Colon (tissue), 2 donors: ENCODE data around the gene HLA-DMA.
"Not testable (repeated sequence)": the region's sequence is repeated elsewhere in the genome, so short reads cannot be mapped to it uniquely, and the experiment has no call there.

Source experiments
- FAIRE-seq: peaks from 2 replicates; lab custom pipeline; 2012; peaks lifted over from hg19 to GRCh38; lab: Jason Lieb, UNC
- donor health status: control.
- donor health status: control.

Gene HLA-DMA

DNA sequence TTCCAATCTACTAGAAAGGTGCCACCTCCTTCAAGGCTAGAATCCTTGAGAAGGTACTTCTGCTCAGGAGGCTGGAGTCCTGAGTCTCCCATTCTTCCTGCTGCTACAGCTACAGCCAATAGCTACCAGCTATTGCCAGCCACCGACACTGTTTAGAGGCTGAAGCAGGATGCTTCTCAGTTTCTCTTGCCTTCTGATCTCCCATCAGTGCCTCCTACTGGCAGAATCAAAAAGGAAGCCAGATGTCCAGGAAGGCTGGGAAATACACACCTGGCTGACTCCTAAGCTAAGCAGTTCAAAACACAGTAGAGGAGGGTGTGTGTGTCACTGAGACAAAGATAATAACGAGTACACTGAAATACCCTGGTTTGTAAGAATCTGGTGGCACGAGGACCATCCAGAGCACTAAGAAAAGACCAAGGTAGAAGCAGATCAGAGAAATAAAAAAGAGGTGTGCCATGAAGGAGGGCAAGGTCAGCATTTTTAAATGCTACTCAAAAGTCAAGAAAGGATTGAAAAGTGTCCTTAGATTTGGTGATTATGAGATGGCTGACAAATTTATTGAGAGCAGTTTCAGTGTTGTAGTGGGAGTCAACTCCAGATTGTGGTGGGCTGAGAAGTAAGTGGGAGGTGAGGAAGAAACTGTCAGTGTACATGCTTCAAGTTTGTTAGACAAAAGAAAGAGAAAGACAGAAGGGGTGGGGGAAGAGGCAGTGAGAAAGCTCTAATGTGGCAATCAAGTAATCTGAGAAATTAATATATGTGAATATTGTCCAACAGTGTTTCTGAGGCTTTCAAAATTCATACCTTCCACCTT, 2.3 kb upstream of the HLA-DMA start:
- no peak for FAIRE-seq

DNA sequence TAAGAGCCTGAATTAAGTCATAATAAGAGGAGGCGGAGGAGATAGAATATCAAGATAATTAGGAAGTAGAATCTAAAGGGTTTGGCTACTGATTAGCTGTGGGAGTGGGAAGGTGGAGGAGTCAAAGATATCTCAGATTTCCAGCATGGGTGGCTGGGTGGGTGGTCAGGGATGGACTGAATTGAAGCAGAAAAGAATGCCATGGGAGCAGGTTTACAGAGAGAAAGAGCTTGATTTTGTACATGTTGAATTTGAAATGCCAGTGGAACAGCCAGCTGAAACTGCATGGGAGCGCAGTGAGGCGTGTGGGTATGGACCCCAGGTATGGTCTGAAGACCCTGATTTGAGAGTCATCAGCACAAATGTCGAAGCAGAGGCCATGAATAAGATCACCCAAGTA, 1.4 kb upstream of the HLA-DMA start:
- FAIRE-seq, result no peak

DNA sequence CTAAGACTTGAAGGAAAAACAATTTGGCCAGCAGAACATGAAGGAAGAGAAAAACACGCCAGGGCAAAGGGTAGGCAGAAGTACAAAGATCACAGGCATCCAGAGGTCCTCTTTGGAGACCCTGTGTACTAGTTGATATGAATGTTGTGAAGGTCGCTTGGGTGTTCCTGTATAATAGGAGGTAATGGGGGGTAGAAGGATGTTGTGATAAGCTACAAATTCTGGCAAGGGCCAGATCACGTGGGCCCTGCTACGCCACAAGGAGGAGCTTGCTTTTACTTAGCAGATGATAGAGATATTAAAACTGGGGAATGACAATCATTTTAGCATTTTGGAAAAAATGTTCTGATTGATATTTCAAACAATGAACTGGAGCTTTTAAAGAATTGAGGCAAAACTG, 878 bp upstream of the HLA-DMA start:
- no peak for FAIRE-seq

DNA sequence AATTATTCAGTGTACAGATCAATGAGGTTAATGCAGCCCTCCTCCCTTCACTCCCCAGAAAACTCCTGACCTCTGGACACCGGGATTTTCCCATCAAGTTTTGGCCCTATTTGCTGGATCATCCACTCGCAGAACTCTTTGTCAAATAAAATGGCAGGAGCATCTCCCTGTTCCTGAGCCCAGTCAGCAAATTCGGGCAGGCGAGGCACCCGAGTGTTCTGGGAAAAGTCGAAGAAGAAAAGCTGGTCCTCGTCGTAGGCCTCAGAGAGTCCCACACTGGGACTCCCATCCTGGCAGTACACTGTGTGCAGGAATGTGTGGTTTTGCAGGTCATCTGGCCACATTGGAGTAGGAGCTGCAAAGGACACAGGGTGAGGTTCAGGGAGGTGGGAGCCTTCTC, 2.4 kb downstream of the HLA-DMA start:
- FAIRE-seq, result no peak

DNA sequence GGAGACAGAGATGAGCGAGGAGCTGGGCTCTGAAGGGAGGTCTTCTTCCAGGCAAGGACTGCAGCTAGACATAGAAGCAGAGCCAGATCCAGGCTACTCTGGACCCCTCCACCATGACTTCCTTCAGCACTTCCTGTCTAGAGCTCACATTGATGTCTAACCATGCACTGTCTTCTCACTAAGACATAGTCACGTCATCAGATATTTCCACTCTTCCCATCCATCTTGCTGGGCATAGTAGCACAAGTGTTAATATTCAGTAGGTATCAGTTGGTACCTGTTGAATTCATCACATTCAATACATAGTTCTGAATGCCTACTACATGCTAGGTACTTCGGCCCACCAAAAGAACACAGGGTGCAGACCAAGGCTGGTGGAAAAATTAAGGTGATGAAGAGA, 2.9 kb downstream of the HLA-DMA start:
- FAIRE-seq, result no peak

DNA sequence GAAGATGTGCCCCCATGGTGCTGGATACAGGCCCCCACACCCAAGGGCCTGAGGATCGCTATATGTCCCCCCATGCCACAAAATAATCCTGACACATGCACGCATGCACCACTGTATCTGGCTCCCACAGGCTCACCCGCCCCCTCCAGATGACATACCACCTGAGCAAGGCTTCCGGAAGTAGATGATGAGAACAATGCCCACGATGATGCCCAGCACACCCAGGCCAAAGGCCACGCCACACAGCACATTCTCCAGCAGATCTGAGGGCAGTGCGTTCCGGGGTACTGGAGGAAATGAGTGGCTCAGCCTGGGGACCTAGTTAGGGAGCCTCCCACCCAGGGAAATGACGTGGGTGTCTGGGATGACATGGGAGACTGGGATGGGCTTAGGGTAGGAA, 3.8 kb downstream of the HLA-DMA start:
- no peak for FAIRE-seq

DNA sequence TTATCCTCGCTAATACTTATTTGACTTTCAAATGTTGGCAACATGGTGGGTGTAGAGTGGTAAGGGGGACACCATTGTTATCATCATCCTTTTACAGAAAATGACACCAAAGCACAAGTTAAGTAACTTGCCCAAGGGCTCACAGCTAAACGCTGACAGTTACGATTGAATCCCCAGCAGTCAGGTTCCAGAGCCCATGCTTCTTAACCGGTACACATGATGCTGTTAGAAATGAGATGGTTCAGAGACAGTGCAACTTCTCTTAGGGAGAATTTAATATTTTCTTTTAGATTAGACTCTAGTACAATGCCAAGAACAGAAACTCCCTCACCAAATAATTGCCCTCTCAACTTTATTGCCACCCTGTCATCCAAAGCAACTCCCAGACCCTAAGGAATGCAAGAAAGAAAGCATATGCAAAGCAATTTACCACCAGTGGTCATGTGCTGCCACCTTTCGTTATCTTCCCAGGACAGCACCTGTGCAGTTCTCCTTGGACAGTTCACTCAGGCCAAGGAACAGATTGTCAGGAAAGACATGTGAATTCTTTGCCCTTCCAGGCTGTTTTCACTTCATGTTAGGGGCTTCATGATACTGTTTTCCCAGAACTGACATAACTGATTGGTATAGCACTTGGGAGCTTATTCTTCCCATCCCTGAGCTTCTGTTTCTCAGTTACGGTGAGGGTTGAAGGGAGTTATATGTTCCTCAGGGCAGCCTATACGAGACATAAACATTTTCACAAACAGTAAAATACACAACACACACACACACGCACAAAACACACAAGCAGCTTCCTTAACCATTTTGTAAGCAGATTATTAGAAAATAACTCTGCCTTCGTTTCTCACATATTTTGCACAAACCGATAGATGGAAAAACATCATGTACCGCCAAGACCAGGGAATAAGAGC, 5.1 kb downstream of the HLA-DMA start:
- FAIRE-seq, result no peak

DNA sequence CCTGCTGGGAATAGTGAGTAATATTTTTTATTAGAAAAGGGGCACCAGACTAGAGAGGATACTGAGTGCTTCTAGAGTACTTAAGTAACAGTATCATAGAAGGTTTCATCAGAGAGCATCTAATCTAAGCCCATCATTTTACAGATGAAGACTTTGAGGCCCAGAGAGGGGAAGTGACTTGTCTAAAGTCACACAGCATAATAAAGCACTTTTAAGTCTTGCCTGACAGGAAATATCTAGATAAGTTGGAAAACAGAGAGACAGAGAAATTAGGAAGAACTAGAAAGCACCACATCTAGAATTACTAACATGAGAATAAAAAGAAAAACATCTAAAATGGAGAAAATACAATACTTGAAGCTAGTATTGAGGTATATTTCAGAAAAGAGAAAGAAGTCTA, 6.0 kb downstream of the HLA-DMA start:
- FAIRE-seq, result no peak

DNA sequence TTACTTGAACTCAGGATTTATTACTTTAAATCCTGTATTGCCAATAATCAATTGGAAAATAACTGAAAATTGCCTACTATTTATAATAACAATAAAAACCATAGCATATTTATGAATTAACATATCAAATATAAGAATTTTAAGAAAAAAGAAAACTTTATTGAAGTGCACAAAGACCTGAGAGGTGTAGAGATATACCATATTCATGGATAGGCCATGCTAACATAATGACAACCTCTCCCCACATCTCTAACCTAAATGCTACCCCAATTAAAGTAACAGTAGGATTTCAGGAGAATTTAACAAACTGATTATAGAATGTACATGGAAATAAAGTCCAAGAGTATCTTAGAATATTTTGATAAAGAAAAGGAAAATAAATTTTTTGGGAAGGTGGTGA, 6.9 kb downstream of the HLA-DMA start:
- FAIRE-seq, result no peak

DNA sequence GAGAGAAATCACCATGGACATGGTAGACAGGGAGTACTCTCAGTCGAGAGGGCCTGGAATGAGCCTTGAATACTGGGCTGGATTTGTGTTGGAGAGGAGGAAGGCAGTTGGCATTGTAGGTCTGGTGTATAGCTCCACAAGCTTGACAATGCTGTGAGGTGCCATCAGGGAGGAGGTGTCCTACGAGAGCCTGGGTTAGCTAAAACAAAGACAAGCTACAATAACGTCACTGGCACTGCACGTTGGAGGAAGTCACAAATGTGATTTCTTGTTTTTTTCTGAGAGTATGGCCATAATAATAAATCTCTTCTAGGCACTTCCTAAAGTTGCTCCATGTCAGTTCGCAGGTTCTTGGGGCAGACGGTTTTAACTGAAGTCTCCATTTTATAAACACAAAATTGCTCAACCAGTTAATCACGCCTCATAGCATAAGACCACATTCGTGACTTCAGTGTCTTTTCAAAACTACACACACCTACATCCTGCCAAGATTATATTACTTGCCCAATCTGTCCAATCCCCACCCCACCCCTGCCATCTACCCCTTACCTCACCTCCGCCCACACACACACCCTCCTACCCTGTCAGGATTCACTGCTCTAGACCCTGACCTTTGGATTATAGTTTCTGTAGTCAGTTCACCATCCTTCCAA, 7.7 kb downstream of the HLA-DMA start:
- FAIRE-seq, result no peak

DNA sequence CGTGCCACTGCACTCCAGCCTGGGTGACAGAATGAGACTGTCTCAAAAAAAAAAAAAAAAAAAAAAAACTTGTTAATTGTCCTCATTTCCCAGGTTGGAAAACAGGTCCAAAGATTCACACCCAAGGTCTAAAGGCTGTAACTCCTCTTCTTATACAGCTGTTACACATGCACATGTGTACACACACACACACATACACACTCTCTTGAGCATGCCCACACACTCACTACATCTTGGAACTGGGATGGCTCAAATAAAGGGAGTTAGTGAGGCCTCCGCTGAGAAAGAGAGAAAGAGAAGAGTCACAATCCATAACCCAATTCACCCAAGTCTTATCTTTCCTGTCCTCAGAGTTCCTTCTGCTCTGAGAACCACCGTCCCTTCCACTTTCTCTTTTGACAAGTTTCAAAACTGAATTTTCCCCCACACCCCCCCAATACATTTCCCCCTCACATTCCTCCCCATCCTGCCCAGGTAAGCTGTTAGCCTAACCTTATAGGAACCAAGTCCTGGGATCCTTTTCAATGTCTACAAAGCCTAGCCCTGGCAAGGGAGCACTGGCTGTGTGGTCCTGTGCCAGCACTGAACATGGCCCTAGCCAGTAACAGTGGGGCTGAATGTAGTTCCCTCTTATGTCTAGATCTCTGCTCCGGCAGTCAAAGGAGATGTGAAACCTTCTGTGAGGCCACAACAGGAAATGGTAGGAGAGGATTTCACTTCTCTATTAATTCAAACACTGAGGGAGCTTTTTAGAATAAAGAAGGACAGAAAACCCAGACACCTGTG, 8.8 kb downstream of the HLA-DMA start:
- no peak for FAIRE-seq

DNA sequence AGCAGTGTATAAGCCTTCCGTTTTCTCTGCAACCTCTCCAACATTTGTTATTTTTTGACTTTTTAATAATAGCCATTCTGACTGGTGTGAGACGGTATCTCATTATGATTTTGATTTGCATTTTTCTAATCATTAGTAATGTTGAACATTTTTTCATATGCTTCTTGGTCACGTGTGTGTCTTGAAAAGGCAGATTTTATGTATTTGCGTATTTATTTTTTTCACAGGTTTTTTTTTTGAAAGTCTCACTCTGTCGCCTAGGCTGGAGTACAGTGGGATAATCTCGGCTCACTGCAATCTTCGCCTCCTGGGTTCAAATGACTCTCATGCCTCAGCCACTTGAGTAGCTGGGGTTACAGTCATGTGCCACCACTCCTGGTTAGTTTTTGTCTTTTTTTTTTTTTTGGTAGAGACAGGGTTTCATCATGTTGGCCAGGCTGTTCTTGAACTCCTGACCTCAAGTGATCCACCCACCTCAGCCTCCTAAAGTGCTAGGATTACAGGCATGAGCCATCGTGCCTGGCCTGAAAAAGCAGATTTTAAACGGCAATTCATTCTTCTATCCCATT, 10.3 kb downstream of the HLA-DMA start:
- not testable (repeated sequence) for FAIRE-seq

DNA sequence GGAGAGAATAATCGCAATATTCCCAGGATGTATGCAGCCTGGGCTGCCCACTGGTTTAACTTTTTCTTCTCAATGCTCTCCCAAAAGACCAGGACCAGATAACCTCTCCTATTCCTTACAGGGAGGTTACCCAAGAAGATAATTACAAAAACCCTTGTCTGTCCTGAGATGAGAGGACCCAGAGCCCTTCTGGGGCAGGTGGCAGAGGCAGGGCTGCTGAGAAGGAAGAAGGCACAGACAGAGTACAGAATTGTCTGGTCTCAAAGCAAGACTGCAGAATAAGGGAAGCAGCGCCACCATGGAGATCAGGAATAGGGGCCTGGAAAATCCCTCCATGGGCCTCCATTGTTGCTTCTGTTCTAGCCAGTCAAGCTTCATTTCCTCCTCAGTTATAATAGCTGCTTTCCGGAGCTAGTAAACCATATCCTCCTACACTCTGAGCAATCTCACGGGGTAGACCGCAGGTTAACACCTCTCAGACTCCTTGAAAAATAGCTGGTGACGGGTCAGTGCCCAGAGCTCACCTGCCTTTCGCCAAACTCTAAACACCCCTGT, 11.6 kb downstream of the HLA-DMA start:
- no peak for FAIRE-seq

DNA sequence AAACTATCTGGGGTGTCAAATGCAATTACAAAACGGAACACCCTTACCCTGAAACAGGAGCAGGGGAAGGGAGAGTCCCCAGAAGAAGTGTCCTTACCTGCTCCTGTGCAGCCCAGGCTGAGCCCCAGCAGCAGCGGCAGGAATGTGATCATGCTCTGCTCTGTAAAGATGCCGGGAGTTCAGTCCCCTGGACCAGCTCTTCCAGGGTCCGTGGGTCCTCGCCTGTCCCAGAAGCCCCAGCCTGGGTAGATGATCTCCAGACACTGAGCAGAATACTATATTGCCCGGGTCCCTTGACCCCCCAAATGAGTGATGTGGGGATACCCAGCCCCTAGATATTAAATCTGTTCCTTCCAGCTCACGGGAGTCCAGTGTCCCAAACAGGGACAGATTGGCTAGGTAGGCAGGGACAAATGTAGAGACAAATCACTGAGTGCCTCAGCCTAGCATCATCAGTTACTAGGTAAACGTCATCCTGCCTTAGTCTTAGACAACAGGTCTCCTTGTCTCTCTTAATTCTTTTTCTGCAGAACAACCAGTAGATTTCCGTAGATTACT, 12.2 kb downstream of the HLA-DMA start, which contains the start of gene HLA-DMB:
TSS of gene HLA-DMB (minus strand) at position 373 of the 558 bp plus-strand sequence. CDS start at position 152, 221 bp downstream.
- FAIRE-seq, result no peak

DNA sequence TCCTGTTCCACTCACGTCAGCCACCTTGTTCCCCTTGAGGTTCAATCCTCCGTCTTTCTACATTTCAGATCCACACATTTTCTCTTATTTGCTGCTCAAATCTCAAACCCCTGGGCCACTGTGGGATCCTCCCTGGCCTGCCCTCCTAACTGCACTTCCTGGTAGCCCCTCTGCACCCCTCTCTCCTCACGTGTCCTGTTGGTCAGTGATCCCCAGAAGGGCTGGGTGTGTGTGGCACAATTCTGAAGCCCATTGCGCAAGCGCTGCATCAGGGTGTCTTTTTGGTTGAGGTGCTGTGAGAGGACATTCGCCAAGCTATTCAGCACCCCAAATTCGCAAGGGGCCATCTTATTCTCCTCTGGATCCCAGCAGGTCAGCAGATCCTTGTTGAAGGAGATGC, 14.4 kb downstream of the HLA-DMA start:
- FAIRE-seq, result no peak

DNA sequence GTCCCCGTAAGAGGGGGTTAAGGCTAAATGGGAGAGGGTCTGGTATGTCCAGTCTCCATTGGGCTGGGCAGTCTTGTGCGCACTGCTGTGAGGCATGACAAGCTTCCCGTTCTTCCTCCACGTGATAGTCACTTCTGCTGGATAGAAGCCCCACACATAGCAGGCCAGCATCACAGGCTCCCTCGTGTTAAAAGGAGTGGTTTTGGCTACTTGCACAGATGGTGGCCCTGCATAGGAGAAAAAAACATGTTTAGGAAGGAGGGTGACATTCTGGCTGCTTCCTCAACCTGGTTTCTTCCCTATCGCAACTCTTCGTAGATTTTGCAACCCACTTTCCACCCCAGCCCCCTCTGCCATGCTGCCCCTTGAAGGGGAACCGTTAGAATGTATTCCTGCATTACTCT, 15.7 kb downstream of the HLA-DMA start:
- no peak for FAIRE-seq

DNA sequence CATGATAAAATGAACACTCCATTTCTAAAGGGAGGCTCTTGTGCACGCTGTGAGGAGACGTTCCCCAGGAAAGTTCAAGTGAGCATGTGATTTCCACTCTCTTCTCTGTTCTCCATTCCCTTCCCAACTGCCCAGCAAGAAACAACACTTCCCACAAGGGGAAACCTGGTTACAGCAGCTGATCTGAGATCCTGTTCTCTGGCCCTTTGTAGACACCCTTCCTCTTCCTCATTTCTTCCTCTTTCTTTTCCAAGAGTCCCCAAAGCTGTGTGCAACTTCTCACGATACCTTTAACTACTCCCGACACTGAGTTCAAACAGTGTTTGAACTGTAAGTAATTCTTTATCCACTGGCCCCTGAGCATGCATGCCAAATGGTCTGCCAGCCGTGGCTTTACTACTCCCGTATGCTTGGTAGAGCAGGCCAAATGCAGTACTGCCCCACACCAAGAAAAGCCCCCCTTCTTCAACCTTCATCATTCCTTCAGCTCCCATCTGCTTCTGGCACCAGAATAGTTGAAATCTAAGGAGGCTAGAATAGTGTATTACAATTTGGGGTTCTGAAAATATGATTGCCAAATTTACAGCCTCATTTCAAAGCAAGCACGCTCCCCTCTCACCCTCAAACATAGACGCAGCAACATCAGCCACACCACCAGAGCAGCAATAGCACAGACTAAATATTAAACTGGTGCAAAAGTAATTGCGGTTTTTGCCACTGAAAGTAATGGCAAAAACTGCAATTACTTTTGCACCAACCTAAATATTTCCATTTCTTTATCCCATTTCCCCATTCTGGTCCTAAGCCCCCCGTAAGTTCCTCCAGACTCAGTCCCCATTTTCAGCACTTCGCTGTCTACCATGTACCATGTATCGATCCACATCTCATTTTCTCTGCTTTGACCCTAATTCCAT, 16.4 kb downstream of the HLA-DMA start:
- no peak for FAIRE-seq

DNA sequence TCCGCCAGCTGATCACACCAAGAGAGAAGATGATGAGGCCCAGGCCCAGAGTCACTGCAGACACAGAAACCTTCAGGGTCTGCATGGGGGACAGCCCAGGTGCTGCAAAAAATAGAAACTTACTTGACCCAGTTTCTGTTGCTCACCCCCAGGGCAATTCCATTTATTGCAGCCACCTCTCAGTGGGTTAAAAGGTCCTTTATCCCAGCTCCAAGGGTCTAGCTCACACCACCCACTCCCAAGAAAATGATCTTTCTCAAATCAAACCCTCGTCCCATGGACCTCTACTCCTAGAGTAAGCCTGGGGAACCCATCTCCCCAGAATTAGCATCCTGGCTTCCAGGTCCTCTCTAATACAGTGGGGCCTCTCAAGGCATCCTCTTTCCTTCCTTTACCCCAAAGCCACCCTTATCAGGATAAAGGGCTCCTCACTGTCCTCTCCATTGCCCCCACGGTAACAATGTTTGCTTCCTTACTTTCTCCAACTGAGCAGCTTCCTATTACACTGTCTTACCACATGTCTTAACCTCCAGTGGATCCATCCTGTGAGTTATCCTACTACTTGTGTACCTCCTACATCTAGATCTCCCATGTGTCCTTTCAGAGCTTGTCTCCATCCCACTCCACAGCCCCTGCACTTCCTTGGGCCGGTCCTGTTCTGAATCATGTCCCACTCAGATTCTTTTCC, 17.2 kb downstream of the HLA-DMA start:
- FAIRE-seq, result no peak

DNA sequence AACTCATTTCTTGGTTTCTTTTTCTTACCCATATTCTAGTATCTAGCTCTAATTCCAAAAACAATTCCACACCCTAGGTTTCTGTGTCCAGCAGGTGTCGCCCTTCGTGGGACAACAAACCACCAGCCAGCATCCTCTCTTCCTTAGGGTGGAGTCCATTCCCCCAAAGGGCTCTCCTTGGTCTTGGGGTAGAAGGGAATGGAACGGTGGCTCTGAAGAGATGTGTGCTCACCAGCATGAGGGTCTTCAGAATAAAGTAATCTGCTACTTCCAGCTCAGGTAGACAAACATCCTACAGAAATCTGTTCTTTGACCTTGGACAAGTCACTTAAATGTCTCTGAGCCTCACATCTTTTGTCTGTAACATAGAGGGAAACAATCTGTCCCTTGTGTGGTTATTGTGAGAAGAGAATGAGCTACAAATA, 19.2 kb downstream of the HLA-DMA start:
- FAIRE-seq, result no peak
